Esophagus squamous epithelium (tissue), 5 donors: ENCODE results near the gene CNNM4. TPM values are rescaled to one million over a fixed set of nuclear protein-coding genes. Genes with fewer than 3 reads are reported as not detected.

Source experiments
- DNase-seq: peaks from one replicate; lab custom pipeline; 2025; lab: John Stamatoyannopoulos, UW
- H3K27ac ChIP-seq, 4 donors: fragments of 200-600 bp; sonication (generic); one replicate each; pipeline ENCODE4 v1.5.1; 2016 to 2019; ENCODE audit warnings: mild to moderate bottlenecking in 1 of 4
- H3K27me3 ChIP-seq, 4 donors: fragments of 200-600 bp; sonication (generic); 1 replicate in 3 of 4; 2 replicates in 1 of 4; pipeline versions ENCODE4 v1.5.1 to v1.6.0; 2017 to 2021; ENCODE audit warnings: antibody characterized with exemption in 1 of 4
- H3K36me3 ChIP-seq, 3 donors: fragments of 200-600 bp; sonication (generic); one replicate each; pipeline ENCODE4 v1.5.1; 2016 to 2019
- H3K4me1 ChIP-seq, 3 donors: fragments of 200-600 bp; sonication (generic); one replicate each; pipeline ENCODE4 v1.5.1; 2017 to 2019
- H3K4me3 ChIP-seq, 4 donors: fragments of 200-600 bp; sonication (generic); 1 replicate in 3 of 4; 2 replicates in 1 of 4; pipeline ENCODE4 v1.5.1; 2016 to 2019; ENCODE audit warnings: mild to moderate bottlenecking in 2 of 4, moderate library complexity in 1 of 4
- H3K9me3 ChIP-seq, 3 donors: fragments of 200-600 bp; sonication (generic); one replicate each; pipeline ENCODE4 v1.5.1; 2016 to 2019
- CTCF ChIP-seq, 6 experiments: fragments of 450-650 bp in 4 of 6; fragments of 200-600 bp in 2 of 6; sonication (generic) in 2 of 6; IDR thresholded peaks; one replicate each; pipeline ENCODE4 v1.5.1; 2016 to 2019; ENCODE audit warnings: antibody characterized with exemption in 6 of 6, mild to moderate bottlenecking in 4 of 6, moderate library complexity in 4 of 6
- POLR2A ChIP-seq, 4 donors: fragments of 450-650 bp; IDR thresholded peaks; one replicate each; pipeline ENCODE4 v1.6.1; 2017; ENCODE audit warnings: antibody characterized with exemption in 4 of 4, mild to moderate bottlenecking in 4 of 4, moderate library complexity in 3 of 4
- WGBS, 2 donors: methylation state at CpG; one replicate each; pipeline ENCODE4 v1.1.5; 2018; 5-methylcytosine and 5-hydroxymethylcytosine counted together
- intact Hi-C: fragments of 100-400 bp; cut with DNase I; formaldehyde crosslinking; loops from one replicate; pipeline ENCODE4 v1.15.0; 2022
- small RNA-seq, 4 donors: library from RNA; depleted of rRNA; stranded (forward); fragments of <200 nt; gene quantifications; one replicate each; pipeline ENCODE3, GENCODE V24; 2016
- total RNA-seq, 4 donors: library from RNA; depleted of rRNA; stranded (reverse); fragments of >200 nt; gene quantifications; one replicate each; pipeline ENCODE4 v1.1.0, GENCODE V29; 2016
- donor health status: DM: yes; HTN: yes; CAD: no.

Gene CNNM4
- total RNA-seq, 4 donors from 2014 or later: 3.4 to 8.5 (median 6.7) TPM

GRCh38 chr2:96859681-96860064 lies 99.0 kb downstream of the CNNM4 start:
- peak overlapping the region; percentile 85 to 90 (median 86) for H3K27ac ChIP-seq
- H3K4me3 ChIP-seq: no peak overlapping the region
- 33 to 38% methylated on average over 4 of the region's 4 CpGs for WGBS, 2 donors
- intact Hi-C loops: loop anchor here (5.0 kb wide), 1 partner anchor 93 kb away; no protein-coding TSS in a partner anchor
- H3K36me3 ChIP-seq: peaks cover 37 to 48% (median 39%) of the 10 kb centered on the region in 3 donors
- no peaks in the 10 kb centered on the region for H3K27me3 ChIP-seq
- TF ChIP-seq CTCF (IDR thresholded peaks at IDR 0.05): no peak
- no peak for TF ChIP-seq POLR2A (IDR thresholded peaks at IDR 0.05)
- no peak for DNase-seq
- H3K9me3 ChIP-seq: no peaks in the 10 kb centered on the region
- peaks cover 16 to 91% (median 48%) of the 10 kb centered on the region in 3 donors for H3K4me1 ChIP-seq

GRCh38 chr2:96860065-96861029 lies 99.6 kb downstream of the CNNM4 start:
- intact Hi-C loops: no loop called here
- Histone ChIP-seq H3K36me3 (peaks cover 41 to 54% (median 46%) of the 10 kb centered on the region in 3 donors), H3K4me1 (peaks cover 16 to 91% (median 42%) of the 10 kb centered on the region in 3 donors), H3K9me3 (no peaks in the 10 kb centered on the region), H3K27ac (peak overlapping the region; percentile 85 to 90 (median 86)), H3K27me3 (no peaks in the 10 kb centered on the region), H3K4me3 (no peak overlapping the region)
- TF ChIP-seq CTCF (IDR thresholded peaks at IDR 0.05): no peak
- TF ChIP-seq POLR2A (IDR thresholded peaks at IDR 0.05): no peak
- DNase-seq: no peak
- 10 to 64% methylated on average over 2 to 5 of the region's 38 CpGs for WGBS, 2 donors

- H3K27me3 ChIP-seq: no peaks in the 10 kb centered on the region
- intact Hi-C loops: no loop called here
- TF ChIP-seq POLR2A (IDR thresholded peaks at IDR 0.05) (no peak), CTCF (IDR thresholded peaks at IDR 0.05) (no peak)
- peak overlapping the region in 3 of 4 donors; percentile 85 to 90 (median 85) for H3K27ac ChIP-seq
- peaks cover 45 to 62% (median 53%) of the 10 kb centered on the region in 3 donors for H3K36me3 ChIP-seq
- H3K4me1 ChIP-seq: peaks cover 22 to 91% (median 43%) of the 10 kb centered on the region in 3 donors
- 88% methylated on average over 2 of the region's 17 CpGs; no CpG with 5 or more reads in 1 of the 2 donors for WGBS, 2 donors
- no peak overlapping the region for H3K4me3 ChIP-seq
- no peaks in the 10 kb centered on the region for H3K9me3 ChIP-seq
- DNase-seq: no peak
Observed at GRCh38 chr2:96861074-96861473, 100.4 kb downstream of the CNNM4 start.

Small RNA genes within 50 kb of the gene (small RNA-seq; reads per million reads assigned to genes)
- gene MIR3127: 0.60 to 0.95 (median 0.63) reads per million in 4 donors

Other genes with a start within 250 kb of the CNNM4 start
- 10 to 100 TPM in 1 of 4 donors, 1 to 10 TPM in 3; 2.8 to 25.9 (median 5.7) TPM for gene ARID5A, start 224.2 kb upstream of the CNNM4 start, total RNA-seq
- gene KANSL3, start 122.6 kb upstream of the CNNM4 start, total RNA-seq: 10 to 100 TPM; 16.0 to 45.2 (median 18.1) TPM
- under 1 TPM in 2 of 4 donors, not detected in 2; 0.13 to 0.19 TPM for gene FER1L5, start 118.1 kb upstream of the CNNM4 start, total RNA-seq
- 10 to 100 TPM in 2 of 4 donors, 1 to 10 TPM in 2; 7.4 to 12.6 (median 10.5) TPM for gene LMAN2L, start 20.8 kb upstream of the CNNM4 start, total RNA-seq
- 10 to 100 TPM in 1 of 4 donors, 1 to 10 TPM in 3; 3.7 to 10.2 (median 5.5) TPM for gene CNNM3, start 55.4 kb downstream of the CNNM4 start, total RNA-seq
- gene ANKRD23, start 83.1 kb downstream of the CNNM4 start, total RNA-seq: 1 to 10 TPM in 3 of 4 donors, under 1 TPM in 1; 1.00 to 3.4 (median 2.1) TPM
- 10 to 100 TPM in 3 of 4 donors, 1 to 10 TPM in 1; 7.1 to 17.2 (median 14.0) TPM for gene ANKRD39, start 97.1 kb downstream of the CNNM4 start, total RNA-seq
- gene SEMA4C, start 109.2 kb downstream of the CNNM4 start, total RNA-seq: 10 to 100 TPM in 2 of 4 donors, 1 to 10 TPM in 2; 7.4 to 23.8 (median 12.8) TPM
- under 1 TPM in 1 of 4 donors, not detected in 3; 0.72 TPM for gene FAM178B, start 225.7 kb downstream of the CNNM4 start, total RNA-seq